Gastrocnemius medialis (tissue), 4 donors: ENCODE measurements around the gene USP53.

Experiments used
- CTCF ChIP-seq, 5 experiments: fragments of 450-650 bp in 3 of 5; fragments of 200-600 bp in 2 of 5; sonication (generic) in 2 of 5; IDR thresholded peaks in 4 of 5; conservative IDR thresholded peaks in 1 of 5; 1 replicate in 4 of 5; 2 replicates in 1 of 5; pipeline ENCODE4 v1.5.1; 2016 to 2019; ENCODE audit warnings: antibody characterized with exemption in 5 of 5, mild to moderate bottlenecking in 3 of 5, moderate library complexity in 3 of 5
- POLR2A ChIP-seq, 2 donors: fragments of 450-650 bp; IDR thresholded peaks; one replicate each; pipeline ENCODE4 v1.6.1; 2017; ENCODE audit warnings: antibody characterized with exemption in 2 of 2, mild to moderate bottlenecking in 2 of 2, moderate library complexity in 2 of 2

GRCh38 chr4:119232286-119232685 lies 19.8 kb downstream of the USP53 start:
- TF ChIP-seq CTCF (IDR thresholded peaks at IDR 0.05 in 4 of 5, conservative IDR thresholded peaks at IDR 0.05 in 1 of 5) (no peak), POLR2A (IDR thresholded peaks at IDR 0.05) (no peak)
